ENCODE data around the gene MB21D2. TPM values are rescaled to one million over a fixed set of nuclear protein-coding genes. Genes with fewer than 3 reads are reported as not detected.
A peak's percentile ranks its signal among the peaks of the same experiment; 100 is the strongest.
"Not testable (repeated sequence)": the region's sequence is repeated elsewhere in the genome, so short reads cannot be mapped to it uniquely, and the experiment has no call there.

MB21D2 gene, protein sequence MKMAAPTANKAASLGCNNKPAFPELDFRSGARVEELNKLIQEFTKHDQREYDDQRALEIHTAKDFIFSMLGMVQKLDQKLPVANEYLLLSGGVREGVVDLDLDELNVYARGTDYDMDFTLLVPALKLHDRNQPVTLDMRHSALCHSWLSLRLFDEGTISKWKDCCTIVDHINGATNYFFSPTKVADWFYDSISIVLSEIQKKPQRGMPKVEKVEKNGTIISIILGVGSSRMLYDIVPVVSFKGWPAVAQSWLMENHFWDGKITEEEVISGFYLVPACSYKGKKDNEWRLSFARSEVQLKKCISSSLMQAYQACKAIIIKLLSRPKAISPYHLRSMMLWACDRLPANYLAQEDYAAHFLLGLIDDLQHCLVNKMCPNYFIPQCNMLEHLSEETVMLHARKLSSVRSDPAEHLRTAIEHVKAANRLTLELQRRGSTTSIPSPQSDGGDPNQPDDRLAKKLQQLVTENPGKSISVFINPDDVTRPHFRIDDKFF
- total RNA-seq (2014; rRNA removed; shearing (Covaris generic); ENCODE audit: low replicate concordance) = 23.8 and 26.4 TPM in 2 replicates

DNA sequence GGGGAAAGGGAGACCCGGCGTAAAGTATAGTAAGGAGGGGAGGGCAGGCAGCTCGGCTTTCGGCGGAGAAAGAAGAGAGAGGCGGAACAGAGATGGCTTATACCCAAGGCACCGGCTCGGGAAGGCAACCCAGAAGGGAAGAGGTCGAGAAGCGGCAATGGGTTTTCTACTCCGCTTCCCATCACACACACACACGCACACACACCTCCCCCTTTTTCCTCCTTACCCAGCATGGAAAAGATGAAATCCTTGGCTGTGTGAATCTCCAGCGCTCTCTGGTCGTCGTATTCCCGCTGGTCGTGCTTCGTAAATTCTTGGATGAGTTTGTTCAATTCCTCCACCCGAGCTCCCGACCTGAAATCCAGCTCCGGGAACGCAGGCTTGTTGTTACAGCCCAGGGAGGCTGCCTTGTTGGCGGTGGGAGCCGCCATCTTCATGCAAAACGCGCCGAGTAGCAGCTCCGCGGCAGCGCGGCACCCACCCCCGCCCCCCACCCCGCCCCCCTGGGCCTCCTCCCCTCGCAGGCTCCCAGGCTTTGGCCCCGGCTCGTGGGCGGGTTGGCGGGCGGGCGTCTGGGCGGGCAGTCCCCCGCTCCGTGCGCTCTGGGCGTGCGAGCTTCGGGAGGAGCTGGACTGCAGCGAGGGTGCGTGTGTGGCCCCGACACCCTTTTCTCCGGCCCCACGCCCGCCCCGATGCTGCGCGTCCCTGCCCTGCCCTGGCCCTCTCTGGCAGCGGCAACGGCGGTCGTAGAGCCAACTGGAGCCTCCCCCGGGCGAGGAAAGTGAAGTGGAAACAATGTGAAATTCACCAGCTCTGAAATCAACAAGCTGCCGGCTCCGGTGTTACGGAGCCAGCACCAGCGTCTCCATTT, at the start of gene MB21D2:
Gene MB21D2, minus strand, starts transcription at position 453 of the 871 bp plus-strand sequence. Its CDS starts 16 bp downstream, at position 437.
- DNase-seq = peak; percentile 92
- H3K4me3 ChIP-seq = peak within 1 kb of the TSS; percentile 98
- no peaks in the 10 kb centered on the region for H3K36me3 ChIP-seq
- no peaks in the 10 kb centered on the region for H3K9me3 ChIP-seq
- no peaks in the 10 kb centered on the region; the same call in 1 of the 2 replicates for H3K27me3 ChIP-seq

DNA sequence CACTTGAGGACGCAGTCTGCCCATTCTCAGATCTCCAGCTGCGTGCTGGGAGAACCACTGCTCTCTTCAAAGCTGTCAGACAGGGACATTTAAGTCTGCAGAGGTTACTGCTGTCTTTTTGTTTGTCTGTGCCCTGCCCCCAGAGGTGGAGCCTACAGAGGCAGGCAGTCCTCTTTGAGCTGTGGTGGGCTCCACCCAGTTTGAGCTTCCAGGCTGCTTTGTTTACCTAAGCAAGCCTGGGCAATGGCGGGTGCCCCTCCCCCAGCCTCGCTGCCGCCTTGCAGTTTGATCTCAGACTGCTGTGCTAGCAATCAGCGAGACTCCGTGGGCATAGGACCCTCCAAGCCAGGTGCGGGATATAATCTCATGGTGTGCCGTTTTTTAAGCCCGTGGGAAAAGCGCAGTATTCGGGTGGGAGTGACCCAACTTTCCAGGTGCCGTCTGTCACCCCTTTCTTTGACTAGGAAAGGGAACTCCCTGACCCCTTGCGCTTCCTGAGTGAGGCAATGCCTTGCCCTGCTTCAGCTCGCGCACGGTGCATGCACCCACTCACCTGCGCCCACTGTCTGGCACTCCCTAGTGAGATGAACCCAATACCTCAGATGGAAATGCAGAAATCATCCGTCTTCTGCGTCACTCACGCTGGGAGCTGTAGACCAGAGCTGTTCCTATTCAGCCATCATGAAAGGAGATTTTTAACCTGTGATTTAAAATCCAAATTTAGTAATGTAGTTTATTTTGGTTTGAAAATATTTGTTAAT, 47.5 kb upstream of the MB21D2 start:
- H3K9me3 ChIP-seq, H3K36me3 ChIP-seq, H3K4me3 ChIP-seq, DNase-seq, H3K27me3 ChIP-seq: not testable (repeated sequence)

DNA sequence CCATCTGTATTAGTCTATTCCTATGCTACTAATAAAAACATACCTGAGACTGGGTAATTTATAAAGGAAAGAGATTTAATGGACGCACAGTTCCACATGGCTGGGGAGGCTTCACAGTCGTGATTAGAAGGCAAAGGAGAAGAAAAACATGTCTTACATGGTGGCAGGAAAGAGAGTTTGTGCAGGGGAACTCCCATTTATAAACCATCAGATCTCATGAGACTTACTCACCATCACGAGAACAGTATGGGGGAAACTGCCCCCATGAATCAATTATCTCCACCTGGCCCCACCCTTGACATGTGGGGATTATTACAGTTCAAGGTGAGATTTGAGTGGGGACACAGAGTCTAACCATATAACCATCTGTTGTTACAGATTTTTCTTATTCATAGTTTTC, 42.1 kb upstream of the MB21D2 start:
- Histone ChIP-seq H3K4me3 (no peak overlapping the region), H3K36me3 (no peaks in the 10 kb centered on the region), H3K27me3 (no peaks in the 10 kb centered on the region), H3K9me3 (no peaks in the 10 kb centered on the region)
- DNase-seq = no peak

DNA sequence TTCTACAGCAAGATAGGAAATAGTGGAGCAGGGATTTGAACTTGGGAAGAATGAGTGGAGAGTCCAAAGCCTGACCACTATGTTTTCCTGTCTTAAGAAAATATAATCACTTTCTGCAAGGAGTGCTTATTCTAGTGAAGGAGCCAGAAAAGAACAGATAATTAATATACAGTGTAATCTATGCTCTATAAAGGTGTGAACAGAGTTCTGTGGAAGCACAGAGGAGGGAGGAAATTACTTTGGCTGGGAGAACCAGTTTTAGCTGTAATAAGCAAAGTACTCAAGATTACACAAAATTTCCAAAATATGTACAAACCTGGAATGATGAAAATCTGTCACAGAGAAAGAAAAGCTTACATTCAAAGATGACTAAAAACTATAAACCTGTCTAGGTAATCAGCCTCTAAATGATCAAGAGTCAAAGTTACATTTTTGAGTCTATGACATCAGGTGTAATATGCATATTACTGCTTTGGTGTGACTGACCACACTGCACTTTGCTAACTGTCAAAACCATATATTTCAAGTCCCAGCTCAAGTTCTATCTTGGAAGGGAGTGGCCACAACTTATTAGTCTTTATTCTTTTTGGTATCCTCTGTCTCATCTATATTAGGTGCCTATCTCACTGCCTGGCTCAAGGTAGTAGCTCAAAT, 40.7 kb upstream of the MB21D2 start:
- DNase-seq = no peak
- H3K36me3 ChIP-seq = no peaks in the 10 kb centered on the region
- H3K9me3 ChIP-seq = no peaks in the 10 kb centered on the region
- H3K27me3 ChIP-seq = no peaks in the 10 kb centered on the region
- no peak overlapping the region for H3K4me3 ChIP-seq

DNA sequence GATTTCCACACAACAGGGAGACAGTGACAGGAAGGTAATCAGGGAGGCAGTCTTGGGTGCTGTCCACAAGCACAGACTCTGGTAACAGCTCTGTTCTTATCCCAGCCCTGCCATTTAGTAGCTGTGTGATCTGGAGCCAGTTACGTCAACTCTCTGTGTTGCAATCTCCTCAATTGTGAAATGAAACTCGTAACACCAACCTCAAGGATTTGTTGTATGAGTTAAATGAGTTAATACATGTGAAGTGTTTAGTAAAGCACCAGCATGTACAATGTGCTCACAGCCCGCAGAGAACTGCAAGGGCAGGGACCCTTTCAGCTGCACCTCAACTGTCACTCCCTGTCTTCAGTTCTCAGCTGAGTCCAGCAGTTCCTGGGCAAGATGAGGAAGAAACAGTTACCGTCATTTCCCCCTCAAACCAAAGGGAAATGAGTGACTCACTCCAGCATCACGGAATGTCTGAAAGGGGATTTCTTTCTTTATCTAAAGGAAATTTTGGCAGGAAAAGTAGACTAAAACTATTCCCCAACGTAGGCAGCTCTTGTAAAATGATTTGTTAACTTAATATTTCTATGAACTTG, 39.9 kb upstream of the MB21D2 start:
- peak; percentile 66 for DNase-seq
- H3K9me3 ChIP-seq = no peaks in the 10 kb centered on the region
- no peaks in the 10 kb centered on the region for H3K27me3 ChIP-seq
- no peaks in the 10 kb centered on the region for H3K36me3 ChIP-seq
- H3K4me3 ChIP-seq = peak overlapping the region; percentile 20

DNA sequence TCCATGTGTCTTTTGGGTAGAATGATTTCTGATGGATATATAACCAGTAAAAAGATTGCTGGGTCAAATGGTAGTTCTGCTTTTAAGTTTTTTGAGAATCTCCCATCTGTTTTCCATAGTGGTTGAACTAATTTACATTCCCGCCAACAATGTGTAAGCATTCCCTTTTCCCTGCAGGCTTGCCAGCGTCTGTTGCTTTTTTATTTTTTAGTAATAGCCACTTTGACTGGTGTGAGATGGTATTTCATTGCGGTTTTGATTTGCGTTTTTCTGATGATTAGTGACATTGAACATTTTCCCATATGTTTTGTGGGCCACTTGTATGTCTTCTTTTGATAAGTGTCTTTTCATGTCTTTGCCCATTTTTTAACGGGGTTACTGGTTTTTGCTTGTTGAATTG, 36.3 kb upstream of the MB21D2 start:
- Histone ChIP-seq H3K36me3 (no peaks in the 10 kb centered on the region), H3K9me3 (no peaks in the 10 kb centered on the region), H3K27me3 (no peaks in the 10 kb centered on the region), H3K4me3 (no peak overlapping the region)
- DNase-seq = no peak

DNA sequence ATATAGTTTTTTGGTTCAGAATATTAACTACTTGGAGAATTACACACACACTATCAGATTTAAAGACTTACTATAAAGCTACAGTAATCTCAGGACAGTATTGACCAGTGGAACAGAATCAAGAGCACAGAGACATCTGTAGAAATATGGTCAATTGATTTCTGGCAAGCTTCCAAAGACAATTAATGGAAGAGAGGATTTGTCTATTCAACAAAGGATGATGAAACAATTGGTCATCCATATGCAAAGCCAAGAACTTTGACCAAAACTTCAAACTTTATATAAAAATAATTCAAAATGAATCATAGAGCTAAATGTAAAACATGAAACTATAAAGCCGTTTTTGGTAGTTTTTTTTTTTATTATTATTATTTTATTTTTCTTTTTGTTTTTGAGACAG, 29.8 kb upstream of the MB21D2 start:
- Histone ChIP-seq H3K36me3 (no peaks in the 10 kb centered on the region), H3K9me3 (no peaks in the 10 kb centered on the region), H3K4me3 (no peak overlapping the region), H3K27me3 (no peaks in the 10 kb centered on the region)
- DNase-seq = no peak

DNA sequence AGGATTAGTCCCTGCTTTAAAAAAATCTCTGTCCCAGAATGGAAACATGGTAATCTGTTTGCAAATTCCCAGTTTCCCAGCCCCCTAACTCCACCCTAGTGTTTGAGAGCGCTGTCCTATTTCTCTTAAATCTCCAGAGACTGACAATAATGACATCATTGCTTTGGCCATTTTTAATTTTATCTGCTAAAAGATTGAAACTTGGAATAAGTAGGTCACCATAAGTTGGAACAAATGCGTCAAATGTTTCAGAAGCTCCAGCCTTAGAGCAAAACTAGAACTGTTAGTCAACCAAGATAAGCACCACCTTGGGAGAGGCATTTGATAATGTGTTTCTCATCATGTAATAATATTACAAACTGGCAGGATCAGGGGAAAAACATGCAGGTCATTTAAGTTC, 25.7 kb upstream of the MB21D2 start:
- no peak for DNase-seq
- no peak overlapping the region for H3K4me3 ChIP-seq
- H3K9me3 ChIP-seq = 0 out of 2 replicates have a peak, but pooled peaks cover 2% of the 10 kb centered on the region

DNA sequence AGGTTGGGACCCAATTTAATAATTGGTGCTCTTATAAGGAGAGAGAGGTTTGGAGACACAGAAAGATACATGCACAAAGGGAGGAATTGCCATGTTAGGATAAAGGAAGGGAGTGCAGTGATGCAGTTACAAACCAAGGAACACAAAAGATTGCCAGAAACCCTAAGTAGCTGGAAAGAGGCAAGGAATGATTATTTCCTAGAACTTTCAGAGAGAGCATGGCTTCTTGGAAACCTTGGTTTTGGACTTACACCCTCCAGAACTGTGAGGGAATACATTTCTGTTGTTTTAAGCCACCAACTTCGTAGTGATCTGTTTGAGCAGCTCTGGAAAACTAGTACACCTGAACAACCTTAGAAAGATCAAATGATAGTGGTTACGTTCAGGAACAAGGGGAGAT, 25.0 kb upstream of the MB21D2 start:
- DNase-seq = no peak
- no peak overlapping the region for H3K4me3 ChIP-seq
- H3K36me3 ChIP-seq = no peaks in the 10 kb centered on the region
- no peaks in the 10 kb centered on the region for H3K27me3 ChIP-seq
- 0 out of 2 replicates have a peak, but pooled peaks cover 2% of the 10 kb centered on the region for H3K9me3 ChIP-seq

More for the DNA sequence above, 25.7 kb upstream of the MB21D2 start:
- H3K36me3 ChIP-seq = no peaks in the 10 kb centered on the region
- no peaks in the 10 kb centered on the region for H3K27me3 ChIP-seq

DNA sequence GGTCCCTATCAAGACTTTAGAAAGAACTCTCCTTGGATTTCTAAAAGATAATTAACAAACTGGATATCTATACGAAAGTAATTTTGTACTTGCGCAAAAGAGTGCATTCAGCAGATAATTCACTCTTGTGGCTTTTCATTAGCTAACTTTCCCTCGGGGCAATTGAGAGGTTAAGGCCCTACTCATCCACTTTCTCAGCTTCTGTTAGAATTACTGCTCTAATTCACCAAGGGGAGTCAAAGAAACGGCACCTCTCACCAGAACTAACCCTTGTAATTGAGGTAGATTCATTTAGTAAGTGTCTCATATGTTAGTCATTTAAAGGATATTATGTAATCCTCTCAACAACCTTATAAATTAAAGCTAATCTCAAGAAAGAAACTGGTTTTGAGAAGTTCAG, 22.5 kb upstream of the MB21D2 start:
- Histone ChIP-seq H3K4me3 (no peak overlapping the region), H3K27me3 (no peaks in the 10 kb centered on the region), H3K9me3 (0 out of 2 replicates have a peak, but pooled peaks cover 2% of the 10 kb centered on the region), H3K36me3 (no peaks in the 10 kb centered on the region)
- no peak for DNase-seq

DNA sequence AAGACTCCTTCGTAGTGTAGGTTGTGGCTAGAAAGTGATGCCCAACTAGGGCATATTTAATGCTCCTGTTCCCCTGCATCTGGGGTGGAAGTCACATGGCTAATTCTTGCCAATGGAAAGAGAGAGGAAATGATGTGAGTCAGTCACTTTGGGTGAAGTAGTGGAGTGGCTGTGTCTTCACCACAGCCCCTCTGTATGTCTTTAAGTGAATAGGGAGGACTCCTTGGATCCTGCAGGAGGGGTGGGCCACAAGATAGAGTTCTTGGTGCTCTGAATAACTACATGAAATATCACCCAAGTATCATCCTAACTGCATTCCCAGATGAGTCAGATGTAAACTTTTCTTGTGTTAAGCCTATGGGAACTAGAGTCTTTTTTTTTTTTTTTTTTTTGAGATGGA, 17.8 kb upstream of the MB21D2 start:
- no peaks in the 10 kb centered on the region for H3K27me3 ChIP-seq
- H3K9me3 ChIP-seq = 0 out of 2 replicates have a peak, but pooled peaks cover 2% of the 10 kb centered on the region
- H3K36me3 ChIP-seq = no peaks in the 10 kb centered on the region
- H3K4me3 ChIP-seq = no peak overlapping the region
- DNase-seq = no peak

DNA sequence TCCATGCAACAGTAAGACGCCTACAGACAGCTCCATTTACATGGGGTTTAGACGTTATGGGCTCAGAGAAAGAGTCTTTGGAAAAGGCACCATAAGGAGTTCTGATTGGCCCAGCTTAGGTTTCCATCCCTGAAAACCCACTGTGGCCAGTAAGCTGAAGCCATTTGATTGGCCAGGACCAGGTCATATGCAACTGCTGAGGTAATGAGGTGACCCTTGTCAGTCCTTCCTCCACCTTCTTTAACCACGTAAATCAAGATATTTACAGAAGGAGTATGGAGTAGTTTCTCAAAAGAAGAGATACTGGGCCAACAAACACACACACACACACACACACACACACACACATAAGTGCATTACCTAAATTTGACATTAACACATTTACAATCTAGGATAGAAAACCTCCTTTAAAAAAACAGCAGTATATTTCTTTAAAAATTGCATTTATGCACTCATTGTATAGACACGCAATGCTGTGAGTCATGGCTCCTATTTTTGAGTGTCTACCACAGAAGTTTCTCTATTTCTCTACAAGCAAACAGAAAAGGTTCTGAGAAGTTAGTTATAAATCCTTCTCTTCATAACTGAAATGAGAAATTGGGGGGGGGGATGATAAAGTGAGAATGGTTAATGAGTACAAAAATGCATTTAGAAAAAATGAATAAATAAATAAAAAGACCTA, 16.3 kb upstream of the MB21D2 start:
- no peaks in the 10 kb centered on the region for H3K27me3 ChIP-seq
- H3K4me3 ChIP-seq = no peak overlapping the region
- no peaks in the 10 kb centered on the region for H3K36me3 ChIP-seq
- no peak for DNase-seq
- H3K9me3 ChIP-seq = no peaks in the 10 kb centered on the region

DNA sequence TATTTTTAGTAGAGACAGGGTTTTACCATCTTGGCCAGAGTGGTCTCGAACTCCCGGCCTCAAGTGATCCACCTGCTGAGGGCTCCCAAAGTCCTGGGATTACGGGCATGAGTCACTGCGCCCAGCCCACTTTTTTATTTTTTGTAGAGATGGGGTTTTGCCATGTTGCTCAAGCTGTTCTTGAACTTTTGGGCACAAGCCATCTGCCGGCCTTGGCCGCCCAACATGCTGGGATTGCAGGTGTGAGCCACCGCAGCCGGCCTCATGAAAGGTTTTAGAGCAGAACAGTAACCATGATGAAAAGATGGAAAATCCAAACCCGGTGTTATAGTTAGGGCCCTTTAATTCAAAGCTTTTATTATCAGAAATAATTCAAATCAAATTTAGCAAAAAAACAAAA, 15.6 kb upstream of the MB21D2 start:
- DNase-seq = no peak
- H3K27me3 ChIP-seq = no peaks in the 10 kb centered on the region
- H3K9me3 ChIP-seq = no peaks in the 10 kb centered on the region
- H3K36me3 ChIP-seq = no peaks in the 10 kb centered on the region
- no peak overlapping the region for H3K4me3 ChIP-seq

DNA sequence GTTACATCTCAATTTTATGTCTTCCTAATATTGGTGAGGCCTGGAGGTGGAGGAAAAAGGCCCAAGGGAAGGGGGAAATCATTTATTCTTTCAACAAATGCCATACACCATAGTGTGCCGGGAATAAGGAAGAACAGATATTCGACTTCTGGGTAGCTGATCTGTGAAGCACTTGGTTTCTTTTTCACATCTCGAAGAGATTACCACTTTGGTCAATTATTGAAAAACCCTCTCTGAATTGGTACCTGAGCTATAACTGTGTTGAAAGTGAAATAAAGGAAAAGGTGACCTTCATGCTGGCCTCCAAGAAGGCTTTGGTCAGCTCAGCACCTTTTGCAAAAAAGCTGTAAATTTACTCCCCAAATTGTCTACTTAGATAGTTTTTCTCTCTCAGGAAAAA, 14.2 kb upstream of the MB21D2 start:
- no peak for DNase-seq
- no peaks in the 10 kb centered on the region for H3K9me3 ChIP-seq

DNA sequence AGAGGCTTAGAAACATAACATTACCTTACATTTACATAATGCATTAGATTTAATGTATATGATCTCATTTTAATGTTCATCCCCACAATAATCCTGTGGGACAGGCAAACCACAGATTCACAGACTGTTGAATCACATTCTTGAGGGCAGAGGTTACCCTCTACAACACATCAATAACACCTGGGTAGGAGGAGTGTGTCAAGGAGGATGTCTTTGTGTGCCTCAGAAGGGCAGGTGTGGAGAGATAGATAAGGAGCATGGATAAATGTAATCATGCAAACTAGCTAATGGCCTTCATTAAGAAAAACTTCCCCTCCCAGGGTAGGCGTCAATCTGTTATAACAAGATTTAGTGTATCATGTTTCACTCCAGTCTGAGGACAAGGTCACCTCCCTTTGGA, 12.9 kb upstream of the MB21D2 start:
- Histone ChIP-seq H3K9me3 (no peaks in the 10 kb centered on the region), H3K36me3 (no peaks in the 10 kb centered on the region)
- no peak for DNase-seq

More for the DNA sequence above, 14.2 kb upstream of the MB21D2 start:
- no peaks in the 10 kb centered on the region for H3K27me3 ChIP-seq
- no peaks in the 10 kb centered on the region for H3K36me3 ChIP-seq
- no peak overlapping the region for H3K4me3 ChIP-seq

More for the DNA sequence above, 12.9 kb upstream of the MB21D2 start:
- no peaks in the 10 kb centered on the region for H3K27me3 ChIP-seq
- H3K4me3 ChIP-seq = no peak overlapping the region
